ENCODE measurements around the gene SEC14L6.

Gene SEC14L6

DNA sequence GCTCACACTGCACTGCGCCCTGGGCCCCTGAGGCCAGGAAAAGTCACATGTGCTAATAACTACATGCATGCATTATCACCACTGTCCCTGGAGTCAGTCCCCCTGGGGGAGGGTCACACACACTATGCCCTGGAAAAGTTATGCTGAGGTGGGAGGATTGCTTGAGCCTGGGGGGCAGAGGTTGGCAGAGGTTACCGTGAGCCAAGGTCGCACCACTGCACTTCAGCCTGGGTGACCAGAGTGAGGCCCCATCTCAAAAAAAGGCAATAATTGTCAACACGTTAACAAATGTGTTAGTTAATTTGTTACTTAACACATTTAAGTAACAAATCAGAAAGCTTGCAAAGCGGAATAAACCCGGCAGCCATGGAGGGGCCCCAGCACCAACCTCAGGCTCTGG, 13.3 kb upstream of the SEC14L6 start:
- TF ChIP-seq, protein P1, sequence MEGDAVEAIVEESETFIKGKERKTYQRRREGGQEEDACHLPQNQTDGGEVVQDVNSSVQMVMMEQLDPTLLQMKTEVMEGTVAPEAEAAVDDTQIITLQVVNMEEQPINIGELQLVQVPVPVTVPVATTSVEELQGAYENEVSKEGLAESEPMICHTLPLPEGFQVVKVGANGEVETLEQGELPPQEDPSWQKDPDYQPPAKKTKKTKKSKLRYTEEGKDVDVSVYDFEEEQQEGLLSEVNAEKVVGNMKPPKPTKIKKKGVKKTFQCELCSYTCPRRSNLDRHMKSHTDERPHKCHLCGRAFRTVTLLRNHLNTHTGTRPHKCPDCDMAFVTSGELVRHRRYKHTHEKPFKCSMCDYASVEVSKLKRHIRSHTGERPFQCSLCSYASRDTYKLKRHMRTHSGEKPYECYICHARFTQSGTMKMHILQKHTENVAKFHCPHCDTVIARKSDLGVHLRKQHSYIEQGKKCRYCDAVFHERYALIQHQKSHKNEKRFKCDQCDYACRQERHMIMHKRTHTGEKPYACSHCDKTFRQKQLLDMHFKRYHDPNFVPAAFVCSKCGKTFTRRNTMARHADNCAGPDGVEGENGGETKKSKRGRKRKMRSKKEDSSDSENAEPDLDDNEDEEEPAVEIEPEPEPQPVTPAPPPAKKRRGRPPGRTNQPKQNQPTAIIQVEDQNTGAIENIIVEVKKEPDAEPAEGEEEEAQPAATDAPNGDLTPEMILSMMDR (IDR thresholded peaks at IDR 0.05; ENCODE audit: low read depth, low read length, missing control alignments) = no peak
- H3K27me3 ChIP-seq (replicated peaks) = no peaks in the 10 kb centered on the region
- no peak overlapping the region for H3K4me3 ChIP-seq (ENCODE audit: low read depth, low read length)
- DNase-seq = no peak
- in situ Hi-C loops (cut with HindIII; ENCODE audit: low pct_ligation_motif_present, low sequenced_read_pairs) = no loop called here
- H3K36me3 ChIP-seq (replicated peaks) = no peaks in the 10 kb centered on the region
- no peak overlapping the region for H3K27ac ChIP-seq

GRCh38 chr22:30557243-30557642, 10.7 kb upstream of the SEC14L6 start:
- no peaks in the 10 kb centered on the region for H3K36me3 ChIP-seq (replicated peaks)
- H3K27ac ChIP-seq = no peak overlapping the region
- no peaks in the 10 kb centered on the region for H3K27me3 ChIP-seq (replicated peaks)
- TF ChIP-seq, protein P1 (IDR thresholded peaks at IDR 0.05; ENCODE audit: low read depth, low read length, missing control alignments) = peak; percentile 14
- in situ Hi-C loops (cut with HindIII; ENCODE audit: low pct_ligation_motif_present, low sequenced_read_pairs) = no loop called here
- DNase-seq = no peak
- no peak overlapping the region for H3K4me3 ChIP-seq (ENCODE audit: low read depth, low read length)

DNA sequence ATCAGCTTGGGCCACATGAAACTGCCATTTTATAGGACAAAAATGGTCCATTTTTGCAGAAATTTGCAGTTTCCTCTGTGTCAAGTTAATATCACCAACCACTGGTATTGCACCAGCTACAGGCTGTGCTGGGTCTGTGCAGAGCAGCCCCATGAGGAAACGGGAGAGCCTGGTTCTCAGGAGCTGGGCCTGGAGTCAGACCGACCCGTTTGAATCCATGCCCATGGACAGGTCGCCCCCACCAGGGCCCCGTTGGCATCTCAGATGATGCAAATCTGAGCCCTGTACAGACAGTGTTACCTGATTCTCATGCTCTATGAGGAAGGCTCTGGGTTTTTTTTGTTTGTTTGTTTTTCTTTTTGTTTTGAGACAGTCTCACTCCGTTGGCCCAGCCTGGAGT, 9.8 kb upstream of the SEC14L6 start:
- no peak overlapping the region for H3K4me3 ChIP-seq (ENCODE audit: low read depth, low read length)
- in situ Hi-C loops (cut with HindIII; ENCODE audit: low pct_ligation_motif_present, low sequenced_read_pairs) = no loop called here
- H3K36me3 ChIP-seq (replicated peaks) = no peaks in the 10 kb centered on the region
- H3K27ac ChIP-seq = no peak overlapping the region
- no peaks in the 10 kb centered on the region for H3K27me3 ChIP-seq (replicated peaks)
- TF ChIP-seq, protein P1 (IDR thresholded peaks at IDR 0.05; ENCODE audit: low read depth, low read length, missing control alignments) = peak; percentile 31
- no peak for DNase-seq

- no peaks in the 10 kb centered on the region for H3K27me3 ChIP-seq (replicated peaks)
- TF ChIP-seq, protein P1 (IDR thresholded peaks at IDR 0.05; ENCODE audit: low read depth, low read length, missing control alignments) = peak; percentile 4
- in situ Hi-C loops (cut with HindIII; ENCODE audit: low pct_ligation_motif_present, low sequenced_read_pairs) = no loop called here
- no peak overlapping the region for H3K27ac ChIP-seq
- H3K36me3 ChIP-seq (replicated peaks) = no peaks in the 10 kb centered on the region
- no peak for DNase-seq
- H3K4me3 ChIP-seq (ENCODE audit: low read depth, low read length) = no peak overlapping the region
Measured at GRCh38 chr22:30555282-30556210, 9.0 kb upstream of the SEC14L6 start.

DNA sequence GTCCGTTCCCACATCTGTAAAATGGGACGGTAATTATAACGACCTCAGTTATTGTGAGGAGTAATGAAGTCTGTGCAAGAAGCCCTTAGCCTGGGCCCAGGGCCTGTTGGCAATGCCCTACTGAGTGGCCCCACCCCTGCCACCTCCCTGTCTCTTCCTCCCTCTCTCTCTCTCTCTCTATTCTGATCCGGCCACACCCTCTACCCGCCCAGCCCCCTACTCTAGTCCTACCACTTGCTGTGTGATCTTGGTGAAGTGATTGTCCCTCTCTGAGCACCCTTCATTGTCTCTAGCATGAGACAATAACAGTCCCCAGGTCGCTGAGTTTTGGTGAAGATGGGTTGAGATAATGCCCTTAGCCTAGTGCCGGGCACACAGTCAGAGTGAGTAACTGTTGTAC, 7.4 kb upstream of the SEC14L6 start:
- Histone ChIP-seq H3K36me3 (replicated peaks) (no peaks in the 10 kb centered on the region), H3K4me3 (ENCODE audit: low read depth, low read length) (no peak overlapping the region), H3K27ac (no peak overlapping the region), H3K27me3 (replicated peaks) (no peaks in the 10 kb centered on the region)
- in situ Hi-C loops (cut with HindIII; ENCODE audit: low pct_ligation_motif_present, low sequenced_read_pairs) = no loop called here
- TF ChIP-seq, protein P1 (IDR thresholded peaks at IDR 0.05; ENCODE audit: low read depth, low read length, missing control alignments) = no peak
- no peak for DNase-seq

Measured in brain microvascular endothelial cell (primary cell).